ENCODE data around the gene KLK10.
"Not testable (repeated sequence)": the region's sequence is repeated elsewhere in the genome, so short reads cannot be mapped to it uniquely, and the experiment has no call there.

Gene KLK10

DNA sequence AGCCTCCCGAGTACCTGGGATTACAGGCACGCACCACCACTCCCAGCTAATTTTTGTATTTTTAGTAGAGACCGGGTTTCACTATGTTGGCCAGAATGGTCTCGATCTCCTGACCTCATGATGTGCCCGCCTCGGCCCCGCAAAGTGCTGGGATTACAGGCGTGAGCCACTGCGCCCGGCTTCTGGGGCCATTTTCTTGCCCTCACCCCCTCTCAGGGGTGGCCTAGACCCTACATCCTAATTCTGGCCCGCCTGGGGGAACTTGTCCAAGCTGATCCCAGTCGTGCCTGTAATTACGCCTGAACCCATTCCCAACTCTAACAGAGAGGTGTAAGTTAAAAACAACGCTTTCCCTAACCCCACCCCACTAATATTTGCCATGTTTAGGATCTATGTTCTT lies 35.1 kb downstream of the KLK10 start:
- H3K27me3 ChIP-seq (replicated peaks; ENCODE audit: control insufficient read depth, insufficient read depth, low read length, poor library complexity, severe bottlenecking); H3K4me1 ChIP-seq (ENCODE audit: control insufficient read depth, insufficient read depth, low read length, poor library complexity, severe bottlenecking); DNase-seq; H3K36me3 ChIP-seq (ENCODE audit: control insufficient read depth, insufficient read depth, low read length); H3K4me3 ChIP-seq (ENCODE audit: insufficient read depth, low read depth, low read length, poor library complexity, severe bottlenecking); H3K9me3 ChIP-seq (ENCODE audit: control insufficient read depth, low read length); H3K27ac ChIP-seq (ENCODE audit: insufficient read depth, low read length, poor library complexity, severe bottlenecking): not testable (repeated sequence)

DNA sequence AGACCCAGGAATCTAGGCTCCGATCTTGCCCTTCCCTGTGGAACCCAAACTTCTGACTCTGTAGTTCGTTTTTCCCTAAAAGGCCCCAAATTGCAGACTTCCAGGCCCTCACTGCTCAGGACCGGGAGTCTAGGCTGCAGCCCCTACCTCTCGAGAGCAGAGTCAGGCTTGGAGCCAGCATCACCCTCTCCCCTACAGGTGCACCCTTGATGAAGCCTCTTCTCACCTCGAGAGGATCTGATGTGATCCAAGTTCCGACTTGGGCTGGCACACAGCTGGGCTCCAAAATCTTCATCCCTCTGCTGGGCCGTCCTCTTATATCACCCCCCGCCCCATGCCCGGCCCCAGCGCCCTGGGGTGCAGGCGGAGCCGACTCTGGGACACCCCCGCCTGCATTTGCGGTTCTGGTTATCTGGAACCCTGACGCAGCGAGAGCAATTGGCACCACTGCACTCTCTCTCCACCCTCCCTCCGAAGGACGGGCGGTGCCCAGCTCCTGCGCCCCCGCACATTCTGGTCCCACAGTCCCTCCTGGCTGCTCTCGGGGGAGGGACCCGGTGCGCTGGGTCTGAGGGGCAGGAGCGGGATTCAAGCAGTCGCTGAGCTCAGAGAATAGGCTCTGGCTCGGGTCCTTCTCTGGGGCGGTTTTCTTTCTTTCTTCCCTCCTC lies 35.8 kb downstream of the KLK10 start, which contains the start of gene KLK7:
Gene KLK7, minus strand, starts transcription at position 293 of the 668 bp plus-strand sequence. CDS start 1,518 bp downstream, outside the sequence.
- Histone ChIP-seq H3K36me3 (ENCODE audit: control insufficient read depth, insufficient read depth, low read length) (no peaks in the 10 kb centered on the region), H3K27me3 (replicated peaks; ENCODE audit: control insufficient read depth, insufficient read depth, low read length, poor library complexity, severe bottlenecking) (peaks cover 4% of the 10 kb centered on the region), H3K9me3 (ENCODE audit: control insufficient read depth, low read length) (no peaks in the 10 kb centered on the region), H3K4me1 (ENCODE audit: control insufficient read depth, insufficient read depth, low read length, poor library complexity, severe bottlenecking) (no peaks in the 10 kb centered on the region), H3K27ac (ENCODE audit: insufficient read depth, low read length, poor library complexity, severe bottlenecking) (no peak within 1 kb of the TSS), H3K4me3 (ENCODE audit: insufficient read depth, low read depth, low read length, poor library complexity, severe bottlenecking) (no peak within 1 kb of the TSS)
- DNase-seq, result no peak

DNA sequence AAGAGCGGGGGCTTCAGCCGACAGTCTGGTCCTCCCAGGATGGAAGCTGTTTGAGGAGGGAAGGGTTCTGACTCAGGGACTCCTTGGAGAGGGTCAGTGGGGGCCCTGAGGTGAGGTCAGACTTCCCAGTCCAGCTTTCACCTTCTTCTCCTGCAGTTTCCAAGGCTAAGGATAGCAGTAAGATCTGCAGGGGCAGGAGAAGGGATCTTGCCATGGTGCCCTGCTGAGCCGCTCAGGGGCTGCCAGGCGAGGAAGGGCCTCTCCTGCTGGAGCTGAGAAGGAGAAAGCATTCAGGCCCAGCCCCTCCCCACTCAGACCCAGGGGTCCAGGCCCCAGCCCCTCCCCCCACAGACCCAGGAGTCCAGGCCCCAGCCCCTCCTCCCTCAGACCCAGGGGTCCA lies 37.3 kb downstream of the KLK10 start:
- Histone ChIP-seq H3K27ac (ENCODE audit: insufficient read depth, low read length, poor library complexity, severe bottlenecking) (no peak overlapping the region), H3K4me1 (ENCODE audit: control insufficient read depth, insufficient read depth, low read length, poor library complexity, severe bottlenecking) (no peaks in the 10 kb centered on the region), H3K27me3 (replicated peaks; ENCODE audit: control insufficient read depth, insufficient read depth, low read length, poor library complexity, severe bottlenecking) (peaks cover 4% of the 10 kb centered on the region), H3K4me3 (ENCODE audit: insufficient read depth, low read depth, low read length, poor library complexity, severe bottlenecking) (no peak overlapping the region), H3K36me3 (ENCODE audit: control insufficient read depth, insufficient read depth, low read length) (no peaks in the 10 kb centered on the region), H3K9me3 (ENCODE audit: control insufficient read depth, low read length) (no peaks in the 10 kb centered on the region)
- DNase-seq, result no peak

DNA sequence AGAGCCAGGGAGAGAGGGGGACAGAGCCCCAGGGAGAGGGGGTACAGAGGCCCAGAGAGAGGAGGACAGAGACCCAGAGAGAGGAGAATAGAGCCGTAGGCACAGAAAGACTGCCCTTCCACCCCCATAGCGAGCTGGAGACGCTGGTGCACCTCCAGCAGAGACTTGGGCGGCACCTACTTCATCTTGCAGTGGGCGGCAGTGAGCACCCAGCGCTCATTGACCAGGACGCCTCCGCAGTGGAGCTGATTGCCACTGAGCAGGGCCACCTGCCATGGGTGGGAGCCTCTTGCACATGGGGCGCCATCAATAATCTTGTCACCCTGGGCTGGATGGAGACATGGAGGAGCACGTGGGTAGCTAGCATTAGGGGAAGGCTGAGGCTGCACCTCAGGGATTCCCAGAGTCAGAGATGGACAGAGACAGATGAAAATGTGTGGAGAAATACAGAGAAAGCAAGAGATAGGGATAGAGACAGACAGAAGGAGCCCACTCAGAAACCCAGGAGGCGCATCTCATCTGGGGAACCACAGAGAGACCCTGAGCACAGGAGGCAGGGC lies 37.8 kb downstream of the KLK10 start:
- no peaks in the 10 kb centered on the region for H3K9me3 ChIP-seq (ENCODE audit: control insufficient read depth, low read length)
- H3K4me3 ChIP-seq (ENCODE audit: insufficient read depth, low read depth, low read length, poor library complexity, severe bottlenecking), result no peak overlapping the region
- peaks cover 4% of the 10 kb centered on the region for H3K27me3 ChIP-seq (replicated peaks; ENCODE audit: control insufficient read depth, insufficient read depth, low read length, poor library complexity, severe bottlenecking)

DNA sequence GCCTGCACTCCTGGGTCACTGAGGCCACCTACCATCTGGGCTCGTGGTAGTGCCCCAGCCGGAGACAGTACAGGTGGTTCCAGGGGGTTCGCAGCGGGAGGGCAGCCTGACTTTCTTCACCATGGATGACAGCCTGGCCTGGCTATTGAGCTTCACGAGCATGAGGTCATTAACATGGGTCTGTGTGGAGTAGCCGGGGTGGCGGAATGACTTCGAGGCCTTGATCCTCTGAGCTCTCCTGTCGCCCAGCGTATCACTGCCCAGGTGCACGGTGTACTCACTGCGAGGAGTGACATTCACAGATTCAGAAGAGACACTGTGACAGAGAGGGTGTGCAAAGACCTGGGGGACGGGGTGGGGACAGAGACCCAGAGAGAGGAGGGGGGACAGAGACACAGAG lies 39.3 kb downstream of the KLK10 start:
- no peak for DNase-seq
- H3K4me1 ChIP-seq (ENCODE audit: control insufficient read depth, insufficient read depth, low read length, poor library complexity, severe bottlenecking), result no peaks in the 10 kb centered on the region
- no peaks in the 10 kb centered on the region for H3K9me3 ChIP-seq (ENCODE audit: control insufficient read depth, low read length)
- no peaks in the 10 kb centered on the region for H3K36me3 ChIP-seq (ENCODE audit: control insufficient read depth, insufficient read depth, low read length)
- no peak overlapping the region for H3K27ac ChIP-seq (ENCODE audit: insufficient read depth, low read length, poor library complexity, severe bottlenecking)
- H3K4me3 ChIP-seq (ENCODE audit: insufficient read depth, low read depth, low read length, poor library complexity, severe bottlenecking), result no peak overlapping the region
- H3K27me3 ChIP-seq (replicated peaks; ENCODE audit: control insufficient read depth, insufficient read depth, low read length, poor library complexity, severe bottlenecking), result peaks cover 4% of the 10 kb centered on the region

More for the DNA sequence above, 37.8 kb downstream of the KLK10 start:
- Histone ChIP-seq H3K27ac (ENCODE audit: insufficient read depth, low read length, poor library complexity, severe bottlenecking) (no peak overlapping the region), H3K4me1 (ENCODE audit: control insufficient read depth, insufficient read depth, low read length, poor library complexity, severe bottlenecking) (no peaks in the 10 kb centered on the region), H3K36me3 (ENCODE audit: control insufficient read depth, insufficient read depth, low read length) (no peaks in the 10 kb centered on the region)
- no peak for DNase-seq

DNA sequence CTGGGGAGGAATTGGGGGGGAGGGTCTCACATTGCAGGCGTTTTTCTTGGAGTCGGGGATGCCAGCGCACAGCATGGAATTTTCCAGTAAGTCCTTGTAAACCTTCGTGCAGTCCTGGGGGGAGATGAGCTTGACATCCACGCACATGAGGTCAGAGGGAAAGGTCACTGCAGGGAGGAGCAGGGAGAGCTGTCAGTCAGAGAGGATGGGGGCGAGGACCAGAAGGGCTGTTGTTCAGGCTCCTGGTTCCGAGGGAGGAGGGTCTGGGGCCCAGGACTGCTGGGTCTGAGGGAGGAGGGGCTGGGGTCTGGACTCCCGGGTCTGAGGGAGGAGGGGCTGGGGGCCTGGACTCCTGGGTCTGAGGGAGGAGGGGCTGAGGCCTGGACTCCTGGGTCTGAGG lies 39.8 kb downstream of the KLK10 start:
- Histone ChIP-seq H3K9me3 (ENCODE audit: control insufficient read depth, low read length) (no peaks in the 10 kb centered on the region), H3K27me3 (replicated peaks; ENCODE audit: control insufficient read depth, insufficient read depth, low read length, poor library complexity, severe bottlenecking) (peaks cover 4% of the 10 kb centered on the region), H3K4me3 (ENCODE audit: insufficient read depth, low read depth, low read length, poor library complexity, severe bottlenecking) (no peak overlapping the region), H3K27ac (ENCODE audit: insufficient read depth, low read length, poor library complexity, severe bottlenecking) (no peak overlapping the region), H3K4me1 (ENCODE audit: control insufficient read depth, insufficient read depth, low read length, poor library complexity, severe bottlenecking) (no peaks in the 10 kb centered on the region), H3K36me3 (ENCODE audit: control insufficient read depth, insufficient read depth, low read length) (no peaks in the 10 kb centered on the region)
- no peak for DNase-seq

DNA sequence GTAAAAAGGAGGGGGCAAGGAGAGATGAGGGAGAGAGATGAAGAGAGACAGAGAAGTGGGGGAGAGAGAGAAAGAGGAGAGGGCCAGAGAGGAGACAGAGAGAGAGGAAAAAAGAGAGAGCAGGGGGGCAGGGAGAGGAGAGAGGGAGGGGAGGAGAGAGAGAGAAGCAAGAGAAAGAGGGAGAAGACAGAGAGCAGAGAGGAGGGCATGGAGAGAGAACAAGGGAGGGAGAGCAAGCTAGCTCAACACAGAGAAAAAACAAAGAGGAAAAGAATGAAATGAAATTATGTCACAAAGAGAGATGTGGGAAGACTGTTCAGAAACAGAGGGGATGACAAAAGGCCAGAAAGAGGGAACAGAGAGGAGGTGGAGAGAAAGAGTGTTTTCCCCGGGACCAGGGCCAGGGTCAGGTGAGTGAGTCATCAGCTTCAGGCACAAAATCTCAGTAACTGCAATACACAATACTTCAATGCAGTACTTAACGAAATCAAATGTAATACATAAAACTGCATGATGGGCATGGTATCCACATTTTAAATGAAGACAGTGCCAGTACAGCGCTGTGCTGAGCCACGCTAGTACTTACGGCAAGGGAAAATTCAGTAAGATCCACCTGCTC lies 40.6 kb downstream of the KLK10 start:
- no peak for DNase-seq
- Histone ChIP-seq H3K4me1 (ENCODE audit: control insufficient read depth, insufficient read depth, low read length, poor library complexity, severe bottlenecking) (no peaks in the 10 kb centered on the region), H3K9me3 (ENCODE audit: control insufficient read depth, low read length) (no peaks in the 10 kb centered on the region), H3K36me3 (ENCODE audit: control insufficient read depth, insufficient read depth, low read length) (no peaks in the 10 kb centered on the region), H3K27ac (ENCODE audit: insufficient read depth, low read length, poor library complexity, severe bottlenecking) (no peak overlapping the region), H3K27me3 (replicated peaks; ENCODE audit: control insufficient read depth, insufficient read depth, low read length, poor library complexity, severe bottlenecking) (peaks cover 4% of the 10 kb centered on the region), H3K4me3 (ENCODE audit: insufficient read depth, low read depth, low read length, poor library complexity, severe bottlenecking) (no peak overlapping the region)

DNA sequence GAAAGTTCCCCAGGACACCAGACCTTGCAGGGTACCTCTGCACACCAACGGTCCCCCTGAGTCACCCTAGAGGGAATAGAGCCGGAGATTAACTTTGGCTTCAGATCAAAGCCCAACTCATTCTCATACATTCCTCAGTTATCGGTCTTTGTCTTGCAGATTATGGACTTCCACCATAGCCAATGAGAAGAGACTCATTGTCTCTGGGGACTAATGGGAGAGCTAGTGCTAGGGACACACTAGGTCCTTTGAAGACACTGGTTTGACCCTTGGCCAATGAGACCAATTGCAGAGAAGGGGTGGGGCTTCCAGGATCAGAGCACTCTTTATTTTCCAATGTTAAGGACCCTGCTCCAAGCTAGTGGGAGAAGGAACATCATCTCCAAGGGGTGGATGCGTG lies 41.9 kb downstream of the KLK10 start:
- Histone ChIP-seq H3K27me3 (replicated peaks; ENCODE audit: control insufficient read depth, insufficient read depth, low read length, poor library complexity, severe bottlenecking) (peaks cover 4% of the 10 kb centered on the region), H3K4me3 (ENCODE audit: insufficient read depth, low read depth, low read length, poor library complexity, severe bottlenecking) (no peak overlapping the region), H3K36me3 (ENCODE audit: control insufficient read depth, insufficient read depth, low read length) (no peaks in the 10 kb centered on the region), H3K4me1 (ENCODE audit: control insufficient read depth, insufficient read depth, low read length, poor library complexity, severe bottlenecking) (no peaks in the 10 kb centered on the region), H3K9me3 (ENCODE audit: control insufficient read depth, low read length) (no peaks in the 10 kb centered on the region), H3K27ac (ENCODE audit: insufficient read depth, low read length, poor library complexity, severe bottlenecking) (no peak overlapping the region)
- DNase-seq, result no peak

DNA sequence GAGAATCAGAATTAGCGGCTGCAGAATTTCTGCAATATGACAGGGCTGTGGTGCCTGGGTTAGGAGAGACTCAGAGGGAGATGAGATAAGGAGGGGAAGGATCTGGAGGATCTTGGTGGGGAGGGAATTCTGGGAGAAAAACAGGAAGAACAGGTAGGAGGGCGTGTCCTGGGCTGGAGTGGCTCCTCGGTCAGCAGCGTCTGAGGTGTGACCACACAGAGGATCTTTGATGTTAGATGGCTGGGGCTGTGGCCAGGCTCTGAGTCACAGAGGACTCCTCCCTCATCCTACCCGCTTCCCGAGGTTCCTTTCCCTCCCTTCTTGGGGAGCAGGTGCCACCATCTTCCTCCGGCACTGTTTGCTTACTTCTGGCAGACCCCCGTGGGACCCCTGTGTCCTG lies 43.7 kb downstream of the KLK10 start:
- no peak overlapping the region for H3K4me3 ChIP-seq (ENCODE audit: insufficient read depth, low read depth, low read length, poor library complexity, severe bottlenecking)
- no peaks in the 10 kb centered on the region for H3K36me3 ChIP-seq (ENCODE audit: control insufficient read depth, insufficient read depth, low read length)
- DNase-seq, result no peak
- H3K4me1 ChIP-seq (ENCODE audit: control insufficient read depth, insufficient read depth, low read length, poor library complexity, severe bottlenecking), result no peaks in the 10 kb centered on the region
- H3K27ac ChIP-seq (ENCODE audit: insufficient read depth, low read length, poor library complexity, severe bottlenecking), result no peak overlapping the region
- peaks cover 4% of the 10 kb centered on the region for H3K27me3 ChIP-seq (replicated peaks; ENCODE audit: control insufficient read depth, insufficient read depth, low read length, poor library complexity, severe bottlenecking)
- H3K9me3 ChIP-seq (ENCODE audit: control insufficient read depth, low read length), result no peaks in the 10 kb centered on the region

Measured in effector memory CD4-positive, alpha-beta T cell (primary cell).